ENCODE results near the gene LY6G6F. TPM values are rescaled to one million over a fixed set of nuclear protein-coding genes. Genes with fewer than 3 reads are reported as not detected.

Gene LY6G6F
- total and polyA plus RNA-seq, 2 of the 13 experiments (the other 11 are each of a cell fraction or from before 2014, with no cell fraction given), result not detected

DNA sequence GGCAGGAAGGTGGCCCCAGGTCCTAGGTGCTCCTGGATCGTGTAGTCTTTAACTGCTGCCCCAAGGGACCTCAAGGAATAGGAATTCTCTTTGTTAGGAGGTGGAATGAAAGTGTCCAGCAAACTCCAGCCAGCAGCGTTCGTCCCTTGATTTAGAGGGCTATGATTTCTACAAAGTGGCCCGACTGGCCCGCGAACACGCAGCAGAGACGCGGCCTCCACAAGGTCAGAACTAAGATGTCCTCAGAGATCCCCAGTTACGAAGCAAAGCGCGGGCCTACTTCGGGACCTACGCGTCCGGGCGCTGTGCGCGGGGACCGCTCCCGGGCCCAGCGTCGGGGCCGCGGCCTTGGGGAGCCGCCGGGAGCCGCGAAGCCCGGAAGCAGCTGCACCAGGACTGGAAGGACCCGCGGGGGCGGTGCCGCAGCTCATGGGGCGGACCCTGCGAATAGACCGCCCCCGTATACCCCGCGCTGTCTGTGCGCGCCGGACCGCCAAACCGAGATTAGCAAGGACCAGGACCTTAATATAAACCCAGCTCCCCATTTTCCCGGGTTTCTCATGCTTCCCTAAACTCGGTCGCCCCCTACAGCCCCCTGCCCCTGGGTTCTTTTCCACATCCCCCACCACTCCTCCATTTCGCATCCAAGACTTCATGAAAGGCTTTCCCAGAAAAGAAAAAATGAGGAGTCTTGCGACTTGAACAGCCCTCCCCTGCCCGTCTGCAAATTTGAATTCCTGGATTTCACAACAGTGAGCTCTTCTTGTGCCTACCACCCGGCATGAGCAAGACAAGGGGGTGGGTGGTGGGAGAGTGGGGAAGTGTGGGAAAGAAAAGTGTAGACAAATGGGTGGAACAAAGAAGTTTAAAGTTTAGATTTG, 46.0 kb upstream of the LY6G6F start, which contains the start of gene C6orf47 (continued):
- TF ChIP-seq, protein P1, sequence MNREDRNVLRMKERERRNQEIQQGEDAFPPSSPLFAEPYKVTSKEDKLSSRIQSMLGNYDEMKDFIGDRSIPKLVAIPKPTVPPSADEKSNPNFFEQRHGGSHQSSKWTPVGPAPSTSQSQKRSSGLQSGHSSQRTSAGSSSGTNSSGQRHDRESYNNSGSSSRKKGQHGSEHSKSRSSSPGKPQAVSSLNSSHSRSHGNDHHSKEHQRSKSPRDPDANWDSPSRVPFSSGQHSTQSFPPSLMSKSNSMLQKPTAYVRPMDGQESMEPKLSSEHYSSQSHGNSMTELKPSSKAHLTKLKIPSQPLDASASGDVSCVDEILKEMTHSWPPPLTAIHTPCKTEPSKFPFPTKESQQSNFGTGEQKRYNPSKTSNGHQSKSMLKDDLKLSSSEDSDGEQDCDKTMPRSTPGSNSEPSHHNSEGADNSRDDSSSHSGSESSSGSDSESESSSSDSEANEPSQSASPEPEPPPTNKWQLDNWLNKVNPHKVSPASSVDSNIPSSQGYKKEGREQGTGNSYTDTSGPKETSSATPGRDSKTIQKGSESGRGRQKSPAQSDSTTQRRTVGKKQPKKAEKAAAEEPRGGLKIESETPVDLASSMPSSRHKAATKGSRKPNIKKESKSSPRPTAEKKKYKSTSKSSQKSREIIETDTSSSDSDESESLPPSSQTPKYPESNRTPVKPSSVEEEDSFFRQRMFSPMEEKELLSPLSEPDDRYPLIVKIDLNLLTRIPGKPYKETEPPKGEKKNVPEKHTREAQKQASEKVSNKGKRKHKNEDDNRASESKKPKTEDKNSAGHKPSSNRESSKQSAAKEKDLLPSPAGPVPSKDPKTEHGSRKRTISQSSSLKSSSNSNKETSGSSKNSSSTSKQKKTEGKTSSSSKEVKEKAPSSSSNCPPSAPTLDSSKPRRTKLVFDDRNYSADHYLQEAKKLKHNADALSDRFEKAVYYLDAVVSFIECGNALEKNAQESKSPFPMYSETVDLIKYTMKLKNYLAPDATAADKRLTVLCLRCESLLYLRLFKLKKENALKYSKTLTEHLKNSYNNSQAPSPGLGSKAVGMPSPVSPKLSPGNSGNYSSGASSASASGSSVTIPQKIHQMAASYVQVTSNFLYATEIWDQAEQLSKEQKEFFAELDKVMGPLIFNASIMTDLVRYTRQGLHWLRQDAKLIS (CRISPR knock-in tag; IDR thresholded peaks at IDR 0.05), result peak; percentile 70; the same call in 1 of the 2 replicates
- TF ChIP-seq TCF12 (IDR thresholded peaks at IDR 0.05), result no peak
- TF ChIP-seq TCF12 (CRISPR knock-in tag; IDR thresholded peaks at IDR 0.05), result no peak; the same call in 1 of the 2 replicates
- TF ChIP-seq ZNF20 (CRISPR knock-in tag; IDR thresholded peaks at IDR 0.05), result 0 out of 2 replicates have a peak, but pooled peaks have one; percentile 28
- TF ChIP-seq SMARCC2 (IDR thresholded peaks at IDR 0.05), result no peak
- TF ChIP-seq HOXA5 (CRISPR knock-in tag; IDR thresholded peaks at IDR 0.05), result peak; percentile 94
- TF ChIP-seq MBNL3 (CRISPR knock-in tag; conservative IDR thresholded peaks at IDR 0.05), result 0 out of 2 replicates have a peak, but pooled peaks have one; percentile 59
- no peak for TF ChIP-seq RORA (CRISPR knock-in tag; IDR thresholded peaks at IDR 0.05)
- no peak for TF ChIP-seq NFE2L2 (IDR thresholded peaks at IDR 0.05; ENCODE audit: low read length)
- no peak for TF ChIP-seq MAFK (conservative IDR thresholded peaks at IDR 0.05 in 1 of 2, IDR thresholded peaks at IDR 0.05 in 1 of 2; ENCODE audit: low read length in 2 of 2)
- TF ChIP-seq ZNF382 (CRISPR knock-in tag; IDR thresholded peaks at IDR 0.05; ENCODE audit: borderline replicate concordance), result no peak; the same call in 1 of the 2 replicates
- TF ChIP-seq ZNF556 (CRISPR knock-in tag; IDR thresholded peaks at IDR 0.05; ENCODE audit: borderline replicate concordance), result 0 out of 2 replicates have a peak, but pooled peaks have one; percentile 82
- TF ChIP-seq ZNF33A (CRISPR knock-in tag; IDR thresholded peaks at IDR 0.05; ENCODE audit: borderline replicate concordance), result 0 out of 2 replicates have a peak, but pooled peaks have one; percentile 72
- peak; percentile 62; the same call in 1 of the 2 replicates for TF ChIP-seq ZNF121 (CRISPR knock-in tag; IDR thresholded peaks at IDR 0.05)
- TF ChIP-seq HDAC6 (IDR thresholded peaks at IDR 0.05; ENCODE audit: low read depth, low read length), result no peak
- no peak for TF ChIP-seq ZFP1 (CRISPR knock-in tag; IDR thresholded peaks at IDR 0.05)
- TF ChIP-seq ZNF567 (CRISPR knock-in tag; IDR thresholded peaks at IDR 0.05; ENCODE audit: borderline replicate concordance), result peak; percentile 86; the same call in 1 of the 2 replicates
- no peak; the same call in 1 of the 2 replicates for TF ChIP-seq KLF9 (CRISPR knock-in tag; IDR thresholded peaks at IDR 0.05; ENCODE audit: low read depth)
- TF ChIP-seq ZNF790 (CRISPR knock-in tag; IDR thresholded peaks at IDR 0.05; ENCODE audit: borderline replicate concordance), result no peak
- TF ChIP-seq SMAD3 (CRISPR knock-in tag; IDR thresholded peaks at IDR 0.05), result no peak
- peak; percentile 88 for TF ChIP-seq ZNF326 (CRISPR knock-in tag; IDR thresholded peaks at IDR 0.05; ENCODE audit: borderline replicate concordance)
- TF ChIP-seq ZNF709 (CRISPR knock-in tag; IDR thresholded peaks at IDR 0.05), result no peak
- no peak for TF ChIP-seq CREB1 (IDR thresholded peaks at IDR 0.05)
- TF ChIP-seq CREB1 (CRISPR knock-in tag; IDR thresholded peaks at IDR 0.05), result no peak
- TF ChIP-seq, protein P2, sequence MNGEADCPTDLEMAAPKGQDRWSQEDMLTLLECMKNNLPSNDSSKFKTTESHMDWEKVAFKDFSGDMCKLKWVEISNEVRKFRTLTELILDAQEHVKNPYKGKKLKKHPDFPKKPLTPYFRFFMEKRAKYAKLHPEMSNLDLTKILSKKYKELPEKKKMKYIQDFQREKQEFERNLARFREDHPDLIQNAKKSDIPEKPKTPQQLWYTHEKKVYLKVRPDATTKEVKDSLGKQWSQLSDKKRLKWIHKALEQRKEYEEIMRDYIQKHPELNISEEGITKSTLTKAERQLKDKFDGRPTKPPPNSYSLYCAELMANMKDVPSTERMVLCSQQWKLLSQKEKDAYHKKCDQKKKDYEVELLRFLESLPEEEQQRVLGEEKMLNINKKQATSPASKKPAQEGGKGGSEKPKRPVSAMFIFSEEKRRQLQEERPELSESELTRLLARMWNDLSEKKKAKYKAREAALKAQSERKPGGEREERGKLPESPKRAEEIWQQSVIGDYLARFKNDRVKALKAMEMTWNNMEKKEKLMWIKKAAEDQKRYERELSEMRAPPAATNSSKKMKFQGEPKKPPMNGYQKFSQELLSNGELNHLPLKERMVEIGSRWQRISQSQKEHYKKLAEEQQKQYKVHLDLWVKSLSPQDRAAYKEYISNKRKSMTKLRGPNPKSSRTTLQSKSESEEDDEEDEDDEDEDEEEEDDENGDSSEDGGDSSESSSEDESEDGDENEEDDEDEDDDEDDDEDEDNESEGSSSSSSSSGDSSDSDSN (CRISPR knock-in tag; IDR thresholded peaks at IDR 0.05), result peak; percentile 99
- no peak for TF ChIP-seq FOXK1 (CRISPR knock-in tag; IDR thresholded peaks at IDR 0.05; ENCODE audit: borderline replicate concordance, low read depth)
